WTC11 (cell line): ENCODE results near the gene FXN. TPM values are rescaled to one million over a fixed set of nuclear protein-coding genes. Genes with fewer than 3 reads are reported as not detected.

ENCODE experiments used
- ATAC-seq: fragments of 200-7000 bp; cut with Tn5 transposase; 2 replicates; pipeline ENCODE4 v1.10.0; 2021; ENCODE audit warnings: mild to moderate bottlenecking, moderate library complexity
- CTCF ChIA-PET: fragments of 300-600 bp; sonication (Branson Sonifier 250); formaldehyde crosslinking; loops from one replicate; lab custom pipeline; 2021; ENCODE audit warnings: antibody characterized with exemption; lab: Charles Lee
- POLR2A ChIA-PET: fragments of 350-600 bp; sonication (Branson Sonifier 250); formaldehyde crosslinking; loops from one replicate; lab custom pipeline; 2021; ENCODE audit warnings: antibody characterized with exemption; lab: Charles Lee
- DNase-seq: peaks from one replicate; pipeline ENCODE4 v3.0.0; 2021; ENCODE audit warnings: low spot score
- H3K27ac Mint-ChIP-seq: 2 replicates; pipeline ENCODE4 v1.8.0; 2021; ENCODE audit warnings: mixed read lengths
- H3K27me3 Mint-ChIP-seq: 2 replicates; pipeline ENCODE4 v1.8.0; 2021; ENCODE audit warnings: low read depth, mild to moderate bottlenecking, moderate library complexity, mixed read lengths
- H3K36me3 Mint-ChIP-seq: 2 replicates; pipeline ENCODE4 v1.8.0; 2021; ENCODE audit warnings: mixed read lengths
- H3K4me1 Mint-ChIP-seq: 2 replicates; pipeline ENCODE4 v1.8.0; 2022; ENCODE audit warnings: mixed read lengths
- H3K4me3 Mint-ChIP-seq: 2 replicates; pipeline ENCODE4 v1.8.0; 2021; ENCODE audit warnings: mild to moderate bottlenecking, moderate library complexity, mixed read lengths
- H3K9me3 Mint-ChIP-seq: 2 replicates; pipeline ENCODE4 v1.8.0; 2021; ENCODE audit warnings: mixed read lengths
- AR ChIP-seq: fragments of 250-450 bp; sonication (Bioruptor Pico); IDR thresholded peaks from 2 replicates; pipeline ENCODE4 v1.9.0; 2021; ENCODE audit warnings: mild to moderate bottlenecking
- ARID4B ChIP-seq: sonication (generic); formaldehyde crosslinking; IDR thresholded peaks from 2 replicates; pipeline ENCODE4 v1.8.0; 2023; ENCODE audit warnings: missing genetic modification reagents, mild to moderate bottlenecking, borderline replicate concordance
- ATF6 ChIP-seq: sonication (generic); formaldehyde crosslinking; IDR thresholded peaks from 2 replicates; pipeline ENCODE4 v1.8.1; 2023; ENCODE audit warnings: mild to moderate bottlenecking, missing genetic modification reagents
- CTCF ChIP-seq: fragments of 200-600 bp; IDR thresholded peaks from 2 replicates; pipeline ENCODE4 v1.8.0; 2022; ENCODE audit warnings: antibody characterized with exemption
- ERG ChIP-seq: fragments of 250-450 bp; sonication (Bioruptor Pico); IDR thresholded peaks from 2 replicates; pipeline ENCODE4 v1.8.0; 2021; ENCODE audit warnings: mild to moderate bottlenecking
- ESRRA ChIP-seq: sonication (generic); formaldehyde crosslinking; IDR thresholded peaks from 2 replicates; pipeline ENCODE4 v1.8.1; 2022; ENCODE audit warnings: mild to moderate bottlenecking, missing genetic modification reagents, borderline replicate concordance
- FOXJ3 ChIP-seq: sonication (generic); formaldehyde crosslinking; IDR thresholded peaks from 2 replicates; pipeline ENCODE4 v1.9.0; 2021; ENCODE audit warnings: missing genetic modification reagents, mild to moderate bottlenecking, borderline replicate concordance
- FOXP1 ChIP-seq: sonication (generic); formaldehyde crosslinking; IDR thresholded peaks from 2 replicates; pipeline ENCODE4 v1.8.0; 2022; ENCODE audit warnings: missing genetic modification reagents, mild to moderate bottlenecking, moderate library complexity, borderline replicate concordance
- GRHL2 ChIP-seq: fragments of 250-450 bp; sonication (Bioruptor Pico); IDR thresholded peaks from 2 replicates; pipeline ENCODE4 v1.8.0; 2022; ENCODE audit warnings: mild to moderate bottlenecking, moderate library complexity; ENCODE audit not compliant: insufficient replicate concordance, severe bottlenecking
- IRF2 ChIP-seq: sonication (generic); formaldehyde crosslinking; IDR thresholded peaks from 2 replicates; pipeline ENCODE4 v1.8.0; 2022; ENCODE audit warnings: low read depth, missing genetic modification reagents, borderline replicate concordance
- KAT7 ChIP-seq: sonication (generic); formaldehyde crosslinking; IDR thresholded peaks from 2 replicates; pipeline ENCODE4 v1.8.1; 2023; ENCODE audit warnings: missing genetic modification reagents, mild to moderate bottlenecking, borderline replicate concordance
- PRRX2 ChIP-seq: fragments of 250-450 bp; sonication (Bioruptor Pico); IDR thresholded peaks from 2 replicates; pipeline ENCODE4 v1.8.0; 2021; ENCODE audit warnings: mild to moderate bottlenecking
- SMAD3 ChIP-seq: sonication (generic); formaldehyde crosslinking; IDR thresholded peaks from 2 replicates; pipeline ENCODE4 v1.8.0; 2022; ENCODE audit warnings: missing genetic modification reagents, mild to moderate bottlenecking, borderline replicate concordance
- ZMAT4 ChIP-seq: fragments of 250-450 bp; sonication (Bioruptor Pico); IDR thresholded peaks from 2 replicates; pipeline ENCODE4 v1.9.0; 2021; ENCODE audit warnings: mild to moderate bottlenecking
- ZNF219 ChIP-seq: sonication (generic); formaldehyde crosslinking; IDR thresholded peaks from 2 replicates; pipeline ENCODE4 v1.8.0; 2023; ENCODE audit warnings: missing genetic modification reagents, mild to moderate bottlenecking, borderline replicate concordance
- ZNF423 ChIP-seq: fragments of 250-450 bp; sonication (Bioruptor Pico); IDR thresholded peaks from 2 replicates; pipeline ENCODE4 v2.1.2; 2022; ENCODE audit warnings: mild to moderate bottlenecking, moderate library complexity
- ZNF532 ChIP-seq: fragments of 250-450 bp; sonication (Bioruptor Pico); IDR thresholded peaks from 2 replicates; pipeline ENCODE4 v1.9.0; 2021; ENCODE audit warnings: mild to moderate bottlenecking, borderline replicate concordance
- ZSCAN18 ChIP-seq: fragments of 250-450 bp; sonication (Bioruptor Pico); IDR thresholded peaks from 2 replicates; pipeline ENCODE4 v2.1.2; 2022; ENCODE audit warnings: mild to moderate bottlenecking, moderate library complexity
- total RNA-seq: library from RNA; stranded (reverse); gene quantifications from 3 replicates; pipeline ENCODE4 v1.2.3, GENCODE V29; 2021

FXN gene
- total RNA-seq, 1 experiment from 2014 or later: 30.6 TPM

- no peak for TF ChIP-seq ZNF532
- TF ChIP-seq IRF2 (CRISPR knock-in tag): no peak
- TF ChIP-seq GRHL2 (CRISPR knock-in tag): no peak
- no peak for TF ChIP-seq ZNF423
- no peak for TF ChIP-seq FOXP1
- no peak for TF ChIP-seq ZSCAN18 (CRISPR knock-in tag)
- TF ChIP-seq CTCF: no peak
- no peak for TF ChIP-seq SMAD3 (CRISPR knock-in tag)
- TF ChIP-seq ATF6 (CRISPR knock-in tag): no peak
- TF ChIP-seq KAT7 (CRISPR knock-in tag): no peak
- TF ChIP-seq AR: no peak
- no peak for TF ChIP-seq FOXJ3 (CRISPR knock-in tag)
- no peak for TF ChIP-seq ZMAT4
- TF ChIP-seq, all 79 proteins: peak for 0
Observed at GRCh38 chr9:69079186-69079585, 43.6 kb downstream of the FXN start (continued).

- Mint-ChIP-seq H3K27me3 (no peaks in the 10 kb centered on the region), H3K9me3 (peaks cover 18% of the 10 kb centered on the region), H3K36me3 (peaks cover 19% of the 10 kb centered on the region), H3K4me1 (peaks cover 15% of the 10 kb centered on the region), H3K4me3 (no peak overlapping the region), H3K27ac (no peak overlapping the region)
- no peak for DNase-seq
- ChIA-PET CTCF (no interaction called here), POLR2A (no interaction called here)
- no peak for ATAC-seq
- TF ChIP-seq ZNF219 (CRISPR knock-in tag) (no peak), ESRRA (no peak), PRRX2 (no peak), ARID4B (no peak), ERG (CRISPR knock-in tag) (no peak)
Observed at GRCh38 chr9:69081261-69081660, 45.7 kb downstream of the FXN start.
